ENCODE data around the gene TGFBR2. TPM values are rescaled to one million over a fixed set of nuclear protein-coding genes. Genes with fewer than 3 reads are reported as not detected.

Gene TGFBR2
- total RNA-seq, 1 donor from 2014 or later: 289 TPM

DNA sequence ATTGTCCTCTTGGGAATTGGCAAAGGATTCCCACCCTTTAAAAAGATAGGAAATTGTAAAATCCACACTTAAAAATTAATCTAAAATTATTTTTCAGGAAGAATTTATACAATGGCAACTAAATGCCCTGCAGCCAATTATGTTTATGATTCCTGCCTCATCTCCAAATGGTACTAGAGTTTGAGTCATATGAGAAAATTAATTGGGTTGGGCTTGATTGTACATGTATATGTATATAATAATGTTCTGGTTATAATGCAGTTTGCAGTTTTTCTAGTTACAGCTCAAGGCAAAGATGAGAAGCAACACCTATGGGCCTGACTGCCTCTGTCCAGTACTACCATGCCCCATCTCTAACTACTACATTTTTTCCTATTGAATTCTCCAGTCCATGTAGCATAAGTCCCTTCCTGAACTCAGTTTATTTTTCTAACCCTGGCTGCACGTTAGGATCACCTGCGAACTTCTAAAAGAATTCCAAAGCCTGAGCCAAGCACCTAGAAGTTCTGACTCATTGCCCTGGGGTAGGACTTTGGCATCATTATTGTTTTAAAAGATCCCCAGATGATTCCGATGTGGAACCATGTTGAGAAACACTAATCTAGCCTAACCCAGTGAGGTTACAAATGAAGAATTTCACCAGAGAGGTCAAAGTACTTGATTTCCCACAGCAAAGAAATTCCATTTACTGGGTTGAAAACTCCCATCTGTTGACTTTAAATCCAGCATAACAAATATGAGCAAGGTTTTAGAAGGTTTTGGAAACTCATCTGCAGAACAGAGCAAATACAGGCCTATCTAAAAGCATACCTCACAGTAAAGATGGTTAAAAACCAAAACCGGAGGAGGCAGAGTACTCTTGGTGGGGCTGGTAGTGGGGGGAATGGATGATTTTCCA lies 19.4 kb downstream of the TGFBR2 start:
- Histone ChIP-seq H3K36me3 (peaks cover 22% of the 10 kb centered on the region), H3K4me3 (no peak overlapping the region), H3K27ac (peak overlapping the region; percentile 1), H3K27me3 (ENCODE audit: low read depth) (no peaks in the 10 kb centered on the region), H3K4me1 (peaks cover 97% of the 10 kb centered on the region), H3K9me3 (no peaks in the 10 kb centered on the region)
- DNase-seq: no peak
- intact Hi-C loops (cut with DNase I): no loop called here
- no peak for TF ChIP-seq CTCF (IDR thresholded peaks at IDR 0.05)
- ATAC-seq: no peak

DNA sequence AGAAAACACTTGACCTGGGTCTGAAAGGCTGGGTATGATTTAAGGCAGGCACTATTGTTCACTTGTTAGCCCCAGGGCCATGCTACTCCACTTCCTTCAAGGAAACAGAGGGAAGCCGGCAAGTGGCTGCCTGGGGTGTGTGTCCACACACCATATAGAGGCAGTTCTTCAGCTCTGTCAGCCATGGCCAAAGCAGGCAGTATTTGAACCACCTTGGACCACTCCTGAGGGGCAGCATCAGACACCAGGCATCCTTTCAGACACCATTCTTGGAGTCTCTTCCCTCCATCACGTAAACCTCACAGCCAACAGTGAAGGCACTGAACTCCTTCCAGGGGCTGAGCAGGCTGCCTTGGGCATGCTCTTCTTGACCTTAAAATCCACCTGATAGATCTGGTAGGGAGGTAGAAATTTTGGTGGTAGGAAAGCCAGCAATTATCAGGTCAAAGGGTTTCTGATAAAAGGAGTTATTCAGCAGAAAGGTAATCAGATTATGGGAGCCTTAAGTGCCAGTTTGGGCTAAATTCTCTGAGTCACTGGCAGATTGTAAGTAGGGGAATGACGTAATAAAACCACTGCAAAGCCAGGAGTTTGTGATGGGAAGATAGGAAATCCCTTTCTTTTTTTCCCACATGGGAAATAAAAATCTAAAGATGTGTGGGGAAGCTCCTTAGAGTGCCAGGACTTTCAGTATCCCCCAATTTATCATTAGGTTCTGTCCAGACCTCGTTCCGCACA lies 20.2 kb downstream of the TGFBR2 start:
- Histone ChIP-seq H3K27me3 (ENCODE audit: low read depth) (no peaks in the 10 kb centered on the region), H3K27ac (peak overlapping the region; percentile 1), H3K4me3 (no peak overlapping the region), H3K9me3 (no peaks in the 10 kb centered on the region), H3K36me3 (peaks cover 22% of the 10 kb centered on the region), H3K4me1 (peaks cover 97% of the 10 kb centered on the region)
- ATAC-seq: peak; percentile 10 to 25
- intact Hi-C loops (cut with DNase I): no loop called here
- TF ChIP-seq CTCF (IDR thresholded peaks at IDR 0.05): no peak
- DNase-seq: no peak

DNA sequence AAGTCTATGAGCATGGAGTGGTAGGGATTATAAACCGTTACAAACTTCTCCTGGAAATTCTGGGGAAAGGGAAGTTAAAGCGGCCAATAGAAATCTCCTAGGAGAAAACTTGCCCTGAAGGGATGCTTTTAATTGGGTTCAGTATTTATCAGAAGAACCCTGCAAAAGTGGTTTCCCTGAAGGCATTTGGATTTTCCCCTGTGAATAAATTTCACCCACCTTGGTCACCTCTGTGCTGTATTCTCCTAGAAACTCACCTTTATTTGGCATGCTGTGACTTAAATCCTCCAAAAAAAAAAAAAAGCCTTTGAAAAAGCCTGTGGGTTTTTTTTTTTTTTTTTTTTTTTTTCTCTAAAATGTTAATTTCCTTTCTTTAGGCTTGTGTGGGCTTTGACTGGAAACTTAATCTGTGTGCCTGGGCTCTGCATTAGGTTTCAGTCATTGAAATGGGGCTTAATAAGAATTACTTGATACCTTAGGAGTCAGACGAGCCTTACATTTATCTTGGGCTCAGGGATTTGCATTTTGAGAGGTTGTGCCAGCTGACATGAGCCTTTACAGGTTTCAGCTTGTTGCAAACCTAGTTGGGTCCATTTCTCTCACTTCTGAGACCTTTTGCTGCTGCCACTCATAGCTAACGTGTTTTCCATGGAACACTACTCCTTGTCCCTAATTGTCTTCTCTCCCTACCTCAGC lies 22.0 kb downstream of the TGFBR2 start:
- H3K4me3 ChIP-seq: no peak overlapping the region
- no peak for TF ChIP-seq CTCF (IDR thresholded peaks at IDR 0.05)

DNA sequence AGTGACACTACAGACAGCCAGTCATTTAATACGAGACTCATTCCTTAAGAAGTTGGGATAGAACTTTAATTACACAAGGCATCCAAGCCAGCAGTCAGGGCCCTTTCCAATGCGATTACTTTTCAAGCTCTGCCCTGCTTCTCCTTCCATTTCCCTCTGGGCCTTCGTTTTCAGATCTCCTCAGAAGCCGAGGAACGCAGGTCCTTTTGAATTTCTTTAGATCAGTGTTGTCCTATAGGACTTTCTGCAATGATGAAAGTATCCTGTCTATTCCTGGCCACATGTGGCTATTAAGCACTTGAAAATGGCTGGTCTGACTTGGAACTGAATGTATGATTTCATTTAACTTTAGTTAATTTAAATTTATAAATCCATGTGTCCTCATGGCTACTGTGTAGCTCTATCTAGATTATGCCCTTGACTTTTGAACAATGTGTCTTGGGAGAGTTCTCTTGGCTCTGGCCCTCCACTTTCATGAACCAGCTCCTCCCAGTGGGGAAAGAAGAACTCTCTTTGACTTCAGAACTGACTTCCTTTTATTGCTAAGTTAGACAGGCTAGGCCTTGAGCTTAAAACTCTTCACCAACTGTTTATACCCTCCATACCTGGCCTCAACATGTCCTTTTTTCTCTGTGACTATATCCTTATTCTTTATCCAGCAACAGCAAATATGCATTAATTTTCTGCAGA lies 22.6 kb downstream of the TGFBR2 start:
- Histone ChIP-seq H3K27me3 (ENCODE audit: low read depth) (no peaks in the 10 kb centered on the region), H3K9me3 (no peaks in the 10 kb centered on the region), H3K36me3 (peaks cover 12% of the 10 kb centered on the region), H3K4me3 (no peak overlapping the region), H3K27ac (peak overlapping the region; percentile 64), H3K4me1 (peaks cover 100% of the 10 kb centered on the region)
- no peak for DNase-seq
- peak; percentile 43 to 65 for ATAC-seq
- intact Hi-C loops (cut with DNase I): no loop called here
- peak; percentile 31 for TF ChIP-seq CTCF (IDR thresholded peaks at IDR 0.05)

More for the DNA sequence above, 22.0 kb downstream of the TGFBR2 start:
- DNase-seq: no peak
- intact Hi-C loops (cut with DNase I): no loop called here
- peaks cover 19% of the 10 kb centered on the region for H3K36me3 ChIP-seq
- no peaks in the 10 kb centered on the region for H3K27me3 ChIP-seq (ENCODE audit: low read depth)
- H3K27ac ChIP-seq: peak overlapping the region; percentile 64
- ATAC-seq: no peak
- H3K9me3 ChIP-seq: no peaks in the 10 kb centered on the region
- peaks cover 97% of the 10 kb centered on the region for H3K4me1 ChIP-seq

- peaks cover 100% of the 10 kb centered on the region for H3K4me1 ChIP-seq
- no peaks in the 10 kb centered on the region for H3K9me3 ChIP-seq
- peaks cover 6% of the 10 kb centered on the region for H3K36me3 ChIP-seq
- no peak for DNase-seq
- H3K4me3 ChIP-seq: no peak overlapping the region
- ATAC-seq: peak in 1 of 2 donors; percentile 28
- H3K27me3 ChIP-seq (ENCODE audit: low read depth): no peaks in the 10 kb centered on the region
- no peak for TF ChIP-seq CTCF (IDR thresholded peaks at IDR 0.05)
- peak overlapping the region; percentile 64 for H3K27ac ChIP-seq
- intact Hi-C loops (cut with DNase I): no loop called here
These were observed 23.3 kb downstream of the TGFBR2 start for GRCh38 chr3:30629746-30630145.

All from lower lobe of right lung (tissue), 2 donors.